H9 (cell line): ENCODE results near the gene BCL11B. TPM values are rescaled to one million over a fixed set of nuclear protein-coding genes. Genes with fewer than 3 reads are reported as not detected.

Experiments
- DNase-seq: peaks from one replicate; pipeline ENCODE4 v3.0.0-alpha.2; 2017
- H2AFZ ChIP-seq: one replicate; pipeline ENCODE4 v1.6.1; 2013; ENCODE audit warnings: mild to moderate bottlenecking, low read length, control low read depth, moderate library complexity
- H2AK5ac ChIP-seq: 2 replicates; pipeline ENCODE4 v1.6.1; 2013; ENCODE audit warnings: low read length, control low read depth, mixed read lengths; ENCODE audit not compliant: insufficient read length
- H2BK120ac ChIP-seq: one replicate; pipeline ENCODE4 v1.6.1; 2013; ENCODE audit warnings: low read depth, mild to moderate bottlenecking, low read length, control low read depth, inconsistent platforms; ENCODE audit not compliant: poor library complexity, severe bottlenecking
- H2BK12ac ChIP-seq: 2 replicates; pipeline ENCODE4 v1.6.1; 2013; ENCODE audit warnings: low read length, control low read depth, mixed read lengths, low read depth; ENCODE audit not compliant: insufficient read length
- H2BK15ac ChIP-seq: 2 replicates; pipeline ENCODE4 v1.6.1; 2013; ENCODE audit warnings: low read depth, low read length, control low read depth
- H2BK20ac ChIP-seq: one replicate; pipeline ENCODE4 v1.6.1; 2013; ENCODE audit warnings: low read depth, mild to moderate bottlenecking, low read length, control low read depth, inconsistent platforms; ENCODE audit not compliant: poor library complexity, severe bottlenecking
- H2BK5ac ChIP-seq: 2 replicates; pipeline ENCODE4 v1.6.1; 2013; ENCODE audit warnings: low read length, control low read depth, mixed read lengths; ENCODE audit not compliant: insufficient read length
- H3K14ac ChIP-seq: 2 replicates; pipeline ENCODE4 v1.6.1; 2013; ENCODE audit warnings: low read length, control low read depth; ENCODE audit not compliant: insufficient read depth
- H3K18ac ChIP-seq: 2 replicates; pipeline ENCODE4 v1.6.1; 2013; ENCODE audit warnings: low read depth, mild to moderate bottlenecking, mixed read lengths, low read length, control low read depth; ENCODE audit not compliant: insufficient read length
- H3K23ac ChIP-seq: 2 replicates; pipeline ENCODE4 v1.6.1; 2013; ENCODE audit warnings: low read length, control low read depth, mixed read lengths, low read depth; ENCODE audit not compliant: insufficient read length
- H3K23me2 ChIP-seq: 2 replicates; pipeline ENCODE4 v1.6.1; 2013; ENCODE audit warnings: low read depth, mild to moderate bottlenecking, mixed read lengths, low read length, control low read depth; ENCODE audit not compliant: insufficient read length, poor library complexity, severe bottlenecking
- H3K27ac ChIP-seq: 2 replicates; pipeline ENCODE4 v1.5.1; 2013; ENCODE audit warnings: low read length, control low read depth, mixed read lengths, low read depth; ENCODE audit not compliant: insufficient read length
- H3K27me3 ChIP-seq: 2 replicates; pipeline ENCODE4 v1.6.1; 2013; ENCODE audit warnings: low read length, control low read depth, inconsistent platforms; ENCODE audit not compliant: insufficient read depth
- H3K4ac ChIP-seq: 2 replicates; pipeline ENCODE4 v1.6.1; 2013; ENCODE audit warnings: low read depth, mild to moderate bottlenecking, control low read depth, inconsistent platforms, low read length, moderate library complexity
- H3K4me1 ChIP-seq: 2 replicates; pipeline ENCODE4 v1.6.1; 2013; ENCODE audit warnings: low read length, control low read depth, inconsistent platforms; ENCODE audit not compliant: insufficient read depth
- H3K4me2 ChIP-seq: 2 replicates; pipeline ENCODE4 v1.6.1; 2013; ENCODE audit warnings: low read length, control low read depth, mixed read lengths; ENCODE audit not compliant: insufficient read length, insufficient read depth
- H3K56ac ChIP-seq: 2 replicates; pipeline ENCODE4 v1.6.1; 2013; ENCODE audit warnings: low read depth, mild to moderate bottlenecking, mixed read lengths, low read length, control low read depth; ENCODE audit not compliant: insufficient read length
- H3K79me1 ChIP-seq: 2 replicates; pipeline ENCODE4 v1.6.1; 2013; ENCODE audit warnings: low read depth, mild to moderate bottlenecking, moderate library complexity, low read length, control low read depth, inconsistent platforms; ENCODE audit not compliant: insufficient read depth, poor library complexity, severe bottlenecking
- H3K79me2 ChIP-seq: 2 replicates; pipeline ENCODE4 v1.6.1; 2013; ENCODE audit warnings: low read length, control low read depth, inconsistent platforms; ENCODE audit not compliant: insufficient read depth
- H3K9ac ChIP-seq: 2 replicates; pipeline ENCODE4 v1.6.1; 2013; ENCODE audit warnings: low read length, control low read depth, mixed read lengths; ENCODE audit not compliant: insufficient read length; ENCODE audit errors: extremely low read depth
- H3K9me3 ChIP-seq: one replicate; pipeline ENCODE4 v1.6.1; 2013; ENCODE audit warnings: low read depth, low read length, inconsistent platforms; ENCODE audit not compliant: control insufficient read depth
- H3T11ph ChIP-seq: one replicate; pipeline ENCODE4 v1.6.1; 2013; ENCODE audit warnings: mild to moderate bottlenecking, low read length, control low read depth, inconsistent platforms
- H4K20me1 ChIP-seq: one replicate; pipeline ENCODE4 v1.6.1; 2013; ENCODE audit not compliant: control insufficient read depth, insufficient read length, insufficient read depth
- H4K5ac ChIP-seq: 2 replicates; pipeline ENCODE4 v1.6.1; 2013; ENCODE audit warnings: low read depth, mild to moderate bottlenecking, mixed read lengths, low read length, control low read depth; ENCODE audit not compliant: insufficient read length
- H4K8ac ChIP-seq: replicated peaks from 2 replicates; pipeline ENCODE4 v1.6.1; 2013; ENCODE audit warnings: low read length, control low read depth, mixed read lengths, low read depth; ENCODE audit not compliant: insufficient read length
- H4K91ac ChIP-seq: 2 replicates; pipeline ENCODE4 v1.6.1; 2013; ENCODE audit warnings: low read depth, mild to moderate bottlenecking, moderate library complexity, mixed read lengths, low read length, control low read depth; ENCODE audit not compliant: insufficient read length
- H3K27ac Mint-ChIP-seq, 3 experiments: 2 replicates in 2 of 3; 3 replicates in 1 of 3; pipeline ENCODE4 v1.8.0; 2020 to 2021; ENCODE audit warnings: mixed read lengths in 3 of 3, mild to moderate bottlenecking in 1 of 3, moderate library complexity in 1 of 3
- H3K27me3 Mint-ChIP-seq: 2 replicates; pipeline ENCODE4 v1.8.0; 2021; ENCODE audit warnings: low read depth, mild to moderate bottlenecking, moderate library complexity, mixed read lengths
- H3K36me3 Mint-ChIP-seq, 3 experiments: 2 replicates in 2 of 3; 3 replicates in 1 of 3; pipeline ENCODE4 v1.8.0; 2020 to 2021; ENCODE audit warnings: low read depth in 3 of 3, mixed read lengths in 3 of 3; ENCODE audit not compliant: insufficient read depth in 1 of 3
- H3K4me1 Mint-ChIP-seq, 2 experiments: 2 replicates each; pipeline ENCODE4 v1.8.0; 2020; ENCODE audit warnings: mixed read lengths in 2 of 2
- H3K4me3 Mint-ChIP-seq, 2 experiments: 2 replicates in 1 of 2; 3 replicates in 1 of 2; pipeline ENCODE4 v1.8.0; 2020 to 2021; ENCODE audit warnings: mild to moderate bottlenecking in 2 of 2, mixed read lengths in 2 of 2, moderate library complexity in 1 of 2
- H3K9me3 Mint-ChIP-seq, 2 experiments: 2 replicates in 1 of 2; 3 replicates in 1 of 2; pipeline ENCODE4 v1.8.0; 2020; ENCODE audit warnings: mild to moderate bottlenecking in 2 of 2, mixed read lengths in 2 of 2, moderate library complexity in 1 of 2
- CTCF ChIP-seq: fragments of 200-600 bp; sonication (generic); conservative IDR thresholded peaks from 3 replicates; pipeline ENCODE4 v1.8.0; 2021; ENCODE audit warnings: antibody characterized with exemption, mild to moderate bottlenecking
- WGBS: extraction: QIAGEN DNeasy Blood & Tissue Kit; methylation state at CpG from one replicate; pipeline ENCODE4 v1.1.7; 2013; ENCODE audit warnings: missing lambda C conversion rate, low lambda C conversion rate, mixed read lengths; ENCODE audit not compliant: insufficient read length; ENCODE audit errors: extremely low coverage; 5-methylcytosine and 5-hydroxymethylcytosine counted together
- total RNA-seq: library from RNA; stranded (reverse); gene quantifications from 2 replicates; pipeline ENCODE4 v1.2.1, GENCODE V29; 2021

The BCL11B gene
- total RNA-seq, 1 experiment from 2014 or later: 4.9 TPM

GRCh38 chr14:99127651-99128167, 144.3 kb downstream of the BCL11B start:
- H3K9me3 ChIP-seq: no peaks in the 10 kb centered on the region
- H4K8ac ChIP-seq: peak overlapping the region; percentile 19
- peak overlapping the region; percentile 13; the same call in 1 of the 2 replicates for H3K14ac ChIP-seq
- H2BK5ac ChIP-seq: no peak overlapping the region
- H2AK5ac ChIP-seq: peak overlapping the region; percentile 31
- no peak for TF ChIP-seq CTCF
- no peak overlapping the region for H4K5ac ChIP-seq
- H3K18ac ChIP-seq: no peak overlapping the region
- Mint-ChIP-seq H3K9me3 (no peaks in the 10 kb centered on the region), H3K36me3 (no peaks in the 10 kb centered on the region), H3K27me3 (no peaks in the 10 kb centered on the region; the same call in none of the 2 replicates), H3K4me1 (peaks cover 14 to 16% of the 10 kb centered on the region in 2 experiments), H3K4me3 (no peak overlapping the region), H3K27ac (no peak overlapping the region)
- no peak overlapping the region for H3K56ac ChIP-seq
- no peak overlapping the region for H2BK12ac ChIP-seq
- H2BK120ac ChIP-seq: no peak overlapping the region
- no peak overlapping the region for H3K23ac ChIP-seq
- H3K4ac ChIP-seq: no peak overlapping the region
- H3K79me1 ChIP-seq: no peaks in the 10 kb centered on the region
- DNase-seq: no peak
- H2BK15ac ChIP-seq: no peak overlapping the region
- no peak overlapping the region for H3K27ac ChIP-seq
- no peaks in the 10 kb centered on the region for H3K27me3 ChIP-seq
- no peak overlapping the region for H3T11ph ChIP-seq
- no peaks in the 10 kb centered on the region for H3K79me2 ChIP-seq
- H4K20me1 ChIP-seq: no peaks in the 10 kb centered on the region
- no peak overlapping the region for H3K4me2 ChIP-seq
- H2BK20ac ChIP-seq: no peak overlapping the region
- no peaks in the 10 kb centered on the region for H3K4me1 ChIP-seq
- no peak overlapping the region for H3K9ac ChIP-seq
- no peaks in the 10 kb centered on the region for H3K23me2 ChIP-seq
- H4K91ac ChIP-seq: no peak overlapping the region
- H2AFZ ChIP-seq: no peak overlapping the region
- WGBS: no CpG with 5 or more reads among the region's 9 CpGs
